Lung (tissue), 12 donors: Measurements from ENCODE around the gene KCTD20. TPM values are rescaled to one million over a fixed set of nuclear protein-coding genes. Genes with fewer than 3 reads are reported as not detected.
"Not testable (repeated sequence)": the region's sequence is repeated elsewhere in the genome, so short reads cannot be mapped to it uniquely, and the experiment has no call there.

ENCODE experiments used
- ATAC-seq: fragments of 200-7000 bp; cut with Tn5 transposase; one replicate; pipeline ENCODE4 v1.9.1; 2020; ENCODE audit warnings: moderate number of reproducible peaks; ENCODE audit not compliant: insufficient read depth, low FRiP score
- DNase-seq, 3 donors: peaks; one replicate each; pipeline ENCODE4 v3.0.0-alpha.2; 2013 to 2017
- H3K27ac ChIP-seq, 2 donors: one replicate each; pipeline ENCODE4 v1.5.1; 2013; ENCODE audit warnings: mild to moderate bottlenecking in 2 of 2, moderate library complexity in 2 of 2, control low read depth in 1 of 2, inconsistent platforms in 1 of 2, low read depth in 1 of 2, low read length in 1 of 2
- H3K27me3 ChIP-seq, 3 donors: one replicate each; pipeline ENCODE4 v1.5.1; 2013; ENCODE audit warnings: low read length in 2 of 3; ENCODE audit not compliant: control insufficient read depth in 3 of 3, insufficient read depth in 3 of 3
- H3K36me3 ChIP-seq, 4 donors: one replicate each; pipeline ENCODE4 v1.5.1; 2013; ENCODE audit warnings: low read length in 4 of 4, mild to moderate bottlenecking in 1 of 4, moderate library complexity in 1 of 4; ENCODE audit not compliant: control insufficient read depth in 4 of 4, insufficient read depth in 4 of 4
- H3K4me1 ChIP-seq, 5 donors: one replicate each; pipeline ENCODE4 v1.5.1; 2013; ENCODE audit warnings: low read length in 5 of 5, mild to moderate bottlenecking in 2 of 5, moderate library complexity in 1 of 5; ENCODE audit not compliant: control insufficient read depth in 5 of 5, insufficient read depth in 5 of 5
- H3K4me3 ChIP-seq: one replicate; pipeline ENCODE4 v1.5.1; 2013; ENCODE audit warnings: mild to moderate bottlenecking, control low read depth, moderate library complexity
- H3K9ac ChIP-seq, 2 donors: one replicate each; pipeline ENCODE4 v1.5.1; 2013; ENCODE audit warnings: low read length in 2 of 2, control low read depth in 1 of 2; ENCODE audit not compliant: insufficient read depth in 1 of 2
- H3K9me3 ChIP-seq, 4 donors: one replicate each; pipeline ENCODE4 v1.5.1; 2013; ENCODE audit warnings: low read length in 3 of 4, mild to moderate bottlenecking in 1 of 4, moderate library complexity in 1 of 4; ENCODE audit not compliant: control insufficient read depth in 4 of 4, insufficient read depth in 3 of 4
- WGBS, 2 donors: extraction: QIAGEN DNeasy Blood & Tissue Kit; methylation state at CpG; one replicate each; pipeline ENCODE4 v1.1.7; 2013; 5-methylcytosine and 5-hydroxymethylcytosine counted together
- polyA plus RNA-seq, 2 donors: library from polyadenylated mRNA; stranded (reverse); fragments of 200-250 nt; gene quantifications; one replicate each; pipeline ENCODE4 v1.2.1, GENCODE V29; 2013
- total RNA-seq, 2 donors: library from RNA; depleted of rRNA in 1 of 2; stranded (reverse); fragments of >200 nt in 1 of 2; gene quantifications; one replicate each; pipeline ENCODE4 v1.2.1, GENCODE V29; 2014 to 2021
- TF ChIP-seq, protein P1 (sequence below): IDR thresholded peaks from 2 replicates; pipeline ENCODE4 v1.5.1; 2012; ENCODE audit warnings: mild to moderate bottlenecking; ENCODE audit errors: control extremely low read depth, extremely low read depth
- donor health status: control.
- donor health status: control.
- donor health status: Bipolar disorder and iron deficiency.
- donor health status: healthy.
- donor health status: DM: yes; HTN: yes; CAD: no.

KCTD20 gene
- total and polyA plus RNA-seq, 4 donors: 11.5 to 56.7 (median 36.0) TPM

DNA sequence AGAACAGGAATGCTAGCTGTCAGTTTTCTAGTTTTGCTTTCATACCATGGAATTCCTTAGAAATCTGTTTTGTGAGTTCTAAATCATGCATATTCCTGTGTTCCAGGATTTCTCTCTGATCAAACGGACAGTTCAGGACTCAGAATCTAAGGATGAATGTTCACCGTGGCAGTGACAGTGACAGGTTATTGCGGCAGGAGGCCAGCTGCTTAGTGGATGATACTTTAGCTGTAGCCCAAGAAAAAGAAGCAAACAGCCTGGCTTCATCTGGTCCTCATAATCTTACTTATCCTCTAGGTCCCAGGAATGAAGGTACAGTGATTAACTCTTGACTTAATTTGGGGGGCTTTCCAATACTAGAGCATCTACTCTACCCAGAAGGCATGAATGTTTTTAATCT, 27.1 kb downstream of the KCTD20 start:
- WGBS, 2 donors: 91 to 95% methylated on average over 3 of the region's 3 CpGs
- H3K4me3 ChIP-seq: no peak overlapping the region
- peaks cover 3 to 8% (median 6%) of the 10 kb centered on the region in 4 donors for H3K36me3 ChIP-seq
- no peak overlapping the region for H3K27ac ChIP-seq
- H3K9me3 ChIP-seq: no peaks in the 10 kb centered on the region
- DNase-seq: no peak
- no peaks in the 10 kb centered on the region for H3K27me3 ChIP-seq
- H3K4me1 ChIP-seq: peaks cover 0 to 3% (median 0%) of the 10 kb centered on the region in 5 donors
- no peak for ATAC-seq
- TF ChIP-seq, protein P1, sequence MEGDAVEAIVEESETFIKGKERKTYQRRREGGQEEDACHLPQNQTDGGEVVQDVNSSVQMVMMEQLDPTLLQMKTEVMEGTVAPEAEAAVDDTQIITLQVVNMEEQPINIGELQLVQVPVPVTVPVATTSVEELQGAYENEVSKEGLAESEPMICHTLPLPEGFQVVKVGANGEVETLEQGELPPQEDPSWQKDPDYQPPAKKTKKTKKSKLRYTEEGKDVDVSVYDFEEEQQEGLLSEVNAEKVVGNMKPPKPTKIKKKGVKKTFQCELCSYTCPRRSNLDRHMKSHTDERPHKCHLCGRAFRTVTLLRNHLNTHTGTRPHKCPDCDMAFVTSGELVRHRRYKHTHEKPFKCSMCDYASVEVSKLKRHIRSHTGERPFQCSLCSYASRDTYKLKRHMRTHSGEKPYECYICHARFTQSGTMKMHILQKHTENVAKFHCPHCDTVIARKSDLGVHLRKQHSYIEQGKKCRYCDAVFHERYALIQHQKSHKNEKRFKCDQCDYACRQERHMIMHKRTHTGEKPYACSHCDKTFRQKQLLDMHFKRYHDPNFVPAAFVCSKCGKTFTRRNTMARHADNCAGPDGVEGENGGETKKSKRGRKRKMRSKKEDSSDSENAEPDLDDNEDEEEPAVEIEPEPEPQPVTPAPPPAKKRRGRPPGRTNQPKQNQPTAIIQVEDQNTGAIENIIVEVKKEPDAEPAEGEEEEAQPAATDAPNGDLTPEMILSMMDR: no peak
- H3K9ac ChIP-seq: no peak overlapping the region

DNA sequence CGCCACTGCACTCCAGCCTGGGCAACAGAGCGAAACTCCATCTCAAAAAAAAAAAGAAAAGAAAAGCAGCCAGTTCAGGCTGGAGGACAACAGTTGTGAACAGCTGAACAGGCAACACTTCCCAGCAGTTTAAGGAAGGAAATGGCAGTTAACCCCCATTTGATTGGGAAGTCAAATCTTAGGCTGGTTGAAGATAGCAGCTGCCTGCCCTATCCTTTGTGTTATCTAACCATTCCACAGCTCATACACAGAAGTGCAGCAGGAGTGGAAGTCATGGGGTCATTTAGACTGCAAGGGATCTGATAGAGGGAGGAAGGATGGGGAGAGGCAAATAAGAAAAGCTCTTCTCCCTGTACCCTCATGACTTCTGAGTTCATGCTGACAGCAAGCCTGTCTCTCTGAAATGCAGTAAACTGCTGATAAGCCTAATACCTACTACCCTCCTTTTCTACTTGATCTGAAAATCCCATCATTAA, 35.3 kb downstream of the KCTD20 start:
- ATAC-seq (no peak), DNase-seq (no peak)
- H3K36me3 ChIP-seq: peaks cover 11 to 28% (median 19%) of the 10 kb centered on the region in 4 donors
- H3K27me3 ChIP-seq: no peaks in the 10 kb centered on the region
- no peaks in the 10 kb centered on the region for H3K9me3 ChIP-seq
- no peak overlapping the region for H3K4me3 ChIP-seq
- H3K9ac ChIP-seq: no peak overlapping the region
- H3K27ac ChIP-seq: no peak overlapping the region
- H3K4me1 ChIP-seq: peaks cover 0 to 3% (median 0%) of the 10 kb centered on the region in 5 donors
- TF ChIP-seq, protein P1: no peak
- 27 to 59% methylated on average over 2 of the region's 2 CpGs for WGBS, 2 donors

DNA sequence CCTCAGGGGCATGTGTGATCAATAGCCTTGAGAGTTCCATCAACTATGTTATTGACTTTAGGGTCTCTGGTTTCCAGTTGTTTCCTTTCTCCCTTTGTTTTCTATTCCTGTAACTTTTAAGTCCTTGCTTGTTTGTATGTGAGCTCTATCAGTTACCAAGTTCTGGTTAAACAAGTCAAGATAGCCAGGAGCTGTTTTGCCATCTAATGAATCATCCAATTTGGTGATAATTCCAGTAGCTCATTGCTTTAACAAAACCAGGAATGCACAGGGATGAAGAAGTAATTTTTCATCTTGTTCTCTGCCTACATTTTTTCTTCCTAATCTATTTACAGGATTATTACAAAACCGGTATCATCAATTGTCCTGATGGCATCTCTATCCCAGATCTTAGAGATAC, 36.5 kb downstream of the KCTD20 start:
- TF ChIP-seq, protein P1: no peak
- WGBS, 2 donors: 80 to 94% methylated on average over 1 of the region's 1 CpG

DNA sequence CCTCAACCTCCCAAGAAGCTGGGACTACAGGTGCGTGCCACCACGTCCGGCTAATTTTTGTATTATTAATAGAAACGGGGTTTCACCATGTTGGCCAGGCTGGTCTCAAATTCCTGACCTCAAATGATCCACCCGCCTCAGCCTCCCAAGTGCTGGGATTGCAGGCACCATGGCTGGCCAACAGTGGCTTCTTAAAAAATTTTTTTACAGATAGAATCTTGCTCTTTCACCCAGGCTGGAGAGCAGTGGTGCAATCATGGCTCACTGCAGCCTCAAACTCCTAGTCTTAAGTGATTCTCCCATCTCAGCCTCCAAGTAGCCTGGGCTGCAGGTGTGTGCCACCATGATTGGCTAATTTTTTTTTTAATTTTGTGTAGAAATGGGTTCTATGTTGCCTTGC, 40.5 kb downstream of the KCTD20 start:
- peaks cover 24 to 33% (median 25%) of the 10 kb centered on the region in 4 donors for H3K36me3 ChIP-seq
- not testable (repeated sequence) for H3K4me3 ChIP-seq, DNase-seq, H3K4me1 ChIP-seq, H3K27me3 ChIP-seq, H3K27ac ChIP-seq, H3K9ac ChIP-seq, H3K9me3 ChIP-seq, ATAC-seq
- 96 to 97% methylated on average over 5 of the region's 5 CpGs for WGBS, 2 donors

More for the DNA sequence above, 36.5 kb downstream of the KCTD20 start:
- ATAC-seq: no peak
- DNase-seq: no peak
- H3K27ac ChIP-seq: no peak overlapping the region
- no peaks in the 10 kb centered on the region for H3K9me3 ChIP-seq
- no peak overlapping the region for H3K9ac ChIP-seq
- H3K36me3 ChIP-seq: peaks cover 15 to 27% (median 19%) of the 10 kb centered on the region in 4 donors
- H3K4me1 ChIP-seq: peaks cover 0 to 3% (median 0%) of the 10 kb centered on the region in 5 donors
- H3K4me3 ChIP-seq: no peak overlapping the region
- no peaks in the 10 kb centered on the region for H3K27me3 ChIP-seq
